Endothelial cell of umbilical vein (primary cell): ENCODE results near the gene PPP1R12C.

Experiments used
- EZH2 ChIP-seq: IDR thresholded peaks from 2 replicates; pipeline ENCODE4 v1.6.1; 2012; ENCODE audit warnings: borderline replicate concordance, low read depth, mild to moderate bottlenecking, moderate library complexity, low read length, inconsistent platforms; ENCODE audit not compliant: severe bottlenecking
- POLR2A ChIP-seq: IDR thresholded peaks from 2 replicates; pipeline ENCODE4 v1.6.1; 2012; ENCODE audit warnings: low read depth, mild to moderate bottlenecking, control low read depth, low read length
- TF ChIP-seq, protein P1 (sequence below), 2 donors: IDR thresholded peaks; 1 replicate in 1 of 2; 2 replicates in 1 of 2; pipeline ENCODE4 v1.5.1; 2011; ENCODE audit warnings: low read length in 2 of 2, mild to moderate bottlenecking in 2 of 2, moderate library complexity in 2 of 2, control low read depth in 1 of 2, inconsistent platforms in 1 of 2, low read depth in 1 of 2; ENCODE audit not compliant: insufficient read depth in 1 of 2; ENCODE audit errors: extremely low read depth in 1 of 2

DNA sequence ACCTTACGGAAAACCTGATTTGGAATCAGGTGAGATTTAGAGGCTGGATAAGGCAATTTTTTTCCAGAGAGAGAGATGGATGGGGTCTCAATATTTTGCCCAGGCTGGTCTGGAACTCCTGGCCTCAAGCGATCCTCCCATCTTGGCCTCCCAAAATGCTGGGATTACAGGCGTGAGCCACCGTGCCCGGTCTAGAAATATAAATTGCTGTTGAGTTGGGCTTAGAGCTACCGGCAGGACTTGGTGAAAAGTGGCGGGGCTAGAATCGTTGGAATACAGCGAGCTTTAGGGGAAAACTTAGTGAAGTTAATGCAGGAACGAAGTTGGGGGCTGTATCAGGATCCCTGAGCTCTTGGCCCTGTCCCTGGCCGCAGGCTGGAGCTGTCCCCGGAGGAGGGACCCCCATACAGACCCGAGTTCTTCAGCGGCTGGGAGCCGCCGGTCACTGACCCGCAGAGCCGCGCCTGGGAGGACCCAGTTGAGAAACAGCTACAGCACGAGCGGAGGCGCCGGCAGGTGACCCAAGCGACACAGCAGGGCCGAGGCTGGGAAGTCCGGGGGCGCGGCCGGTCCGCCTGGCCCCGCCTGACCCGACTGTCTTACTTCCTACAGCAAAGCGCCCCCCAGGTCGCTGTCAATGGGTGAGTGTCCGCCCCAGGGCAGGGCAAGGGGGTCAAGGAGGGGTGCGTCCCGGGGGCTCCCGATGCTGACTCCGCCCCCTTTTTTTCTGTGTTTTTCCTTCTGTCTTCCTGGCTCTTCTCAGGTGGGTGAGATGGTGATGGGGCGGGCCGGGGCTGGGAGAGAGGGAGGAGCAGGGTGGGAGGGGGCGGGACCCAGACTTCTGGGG, 34.2 kb downstream of the PPP1R12C start:
- TF ChIP-seq EZH2: no peak
- TF ChIP-seq, protein P1, sequence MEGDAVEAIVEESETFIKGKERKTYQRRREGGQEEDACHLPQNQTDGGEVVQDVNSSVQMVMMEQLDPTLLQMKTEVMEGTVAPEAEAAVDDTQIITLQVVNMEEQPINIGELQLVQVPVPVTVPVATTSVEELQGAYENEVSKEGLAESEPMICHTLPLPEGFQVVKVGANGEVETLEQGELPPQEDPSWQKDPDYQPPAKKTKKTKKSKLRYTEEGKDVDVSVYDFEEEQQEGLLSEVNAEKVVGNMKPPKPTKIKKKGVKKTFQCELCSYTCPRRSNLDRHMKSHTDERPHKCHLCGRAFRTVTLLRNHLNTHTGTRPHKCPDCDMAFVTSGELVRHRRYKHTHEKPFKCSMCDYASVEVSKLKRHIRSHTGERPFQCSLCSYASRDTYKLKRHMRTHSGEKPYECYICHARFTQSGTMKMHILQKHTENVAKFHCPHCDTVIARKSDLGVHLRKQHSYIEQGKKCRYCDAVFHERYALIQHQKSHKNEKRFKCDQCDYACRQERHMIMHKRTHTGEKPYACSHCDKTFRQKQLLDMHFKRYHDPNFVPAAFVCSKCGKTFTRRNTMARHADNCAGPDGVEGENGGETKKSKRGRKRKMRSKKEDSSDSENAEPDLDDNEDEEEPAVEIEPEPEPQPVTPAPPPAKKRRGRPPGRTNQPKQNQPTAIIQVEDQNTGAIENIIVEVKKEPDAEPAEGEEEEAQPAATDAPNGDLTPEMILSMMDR (IDR thresholded peaks at IDR 0.05; ENCODE audit: extremely low read depth in 1 of 2, insufficient read depth in 1 of 2, low read depth in 1 of 2, low read length in 2 of 2): no peak
- no peak for TF ChIP-seq POLR2A
